NCI-H460 (cell line): ENCODE data around the gene GPC3. TPM values are rescaled to one million over a fixed set of nuclear protein-coding genes. Genes with fewer than 3 reads are reported as not detected.
"Not testable (repeated sequence)": the region's sequence is repeated elsewhere in the genome, so short reads cannot be mapped to it uniquely, and the experiment has no call there.

Source experiments
- DNase-seq: peaks from one replicate; pipeline ENCODE4 v3.0.0-alpha.2; 2016; ENCODE audit warnings: low read depth; ENCODE audit errors: extremely low read depth
- total RNA-seq: library from RNA; depleted of rRNA; stranded (reverse); fragments of >200 nt; shearing (Covaris generic); gene quantifications from 2 replicates; pipeline ENCODE4 v1.2.3, GENCODE V29; 2014

Gene GPC3
- total RNA-seq, 1 experiment from 2014 or later = not detected

- DNase-seq = no peak
Observed at GRCh38 chrX:133999031-133999705, 13.8 kb upstream of the GPC3 start.

- no peak for DNase-seq
Observed at GRCh38 chrX:133995759-133996158, 10.4 kb upstream of the GPC3 start.

GRCh38 chrX:133994576-133994975 lies 9.2 kb upstream of the GPC3 start:
- no peak for DNase-seq

GRCh38 chrX:133992882-133993281 lies 7.5 kb upstream of the GPC3 start:
- no peak for DNase-seq

DNA sequence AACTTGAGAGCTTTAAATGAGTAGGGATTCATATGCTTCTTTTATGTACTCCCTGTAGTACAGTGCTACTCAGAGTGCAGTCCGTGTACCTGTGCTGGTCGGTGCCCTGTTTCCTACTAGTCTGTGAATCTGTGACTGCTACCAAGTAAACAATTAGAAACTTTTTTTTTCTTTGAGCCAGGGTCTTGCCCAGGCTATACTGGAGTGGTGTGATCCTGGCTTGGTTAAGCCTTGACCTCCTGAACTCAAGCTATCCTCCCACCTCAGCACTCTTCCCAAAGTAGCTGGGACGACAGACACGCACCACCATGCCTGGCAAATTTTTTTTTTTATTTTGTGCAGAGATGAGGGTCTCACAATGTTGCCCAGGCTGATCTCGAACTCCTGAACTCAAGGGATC lies 6.4 kb upstream of the GPC3 start:
- no peak for DNase-seq

DNA sequence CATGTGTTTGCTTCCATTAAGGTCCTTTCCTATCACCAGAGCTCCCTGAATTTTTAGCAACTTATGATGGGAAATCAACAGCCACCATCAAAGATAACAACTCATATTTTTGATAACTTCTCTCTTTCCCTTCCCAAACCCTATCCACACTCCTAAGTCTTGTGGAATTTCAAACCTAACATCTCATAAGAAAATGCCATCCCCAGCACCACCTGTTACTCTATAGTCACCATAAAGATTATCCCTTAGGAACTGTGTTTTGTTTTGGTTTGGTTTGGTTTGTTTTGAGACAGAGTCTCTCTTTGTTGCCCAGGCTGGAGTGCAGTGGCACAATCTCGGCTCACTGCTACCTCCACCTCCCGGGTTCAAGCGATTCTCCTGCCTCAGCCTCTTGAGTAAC lies 5.7 kb upstream of the GPC3 start:
- DNase-seq = not testable (repeated sequence)

- DNase-seq = no peak
Observed at GRCh38 chrX:133989993-133990392, 4.6 kb upstream of the GPC3 start.

DNA sequence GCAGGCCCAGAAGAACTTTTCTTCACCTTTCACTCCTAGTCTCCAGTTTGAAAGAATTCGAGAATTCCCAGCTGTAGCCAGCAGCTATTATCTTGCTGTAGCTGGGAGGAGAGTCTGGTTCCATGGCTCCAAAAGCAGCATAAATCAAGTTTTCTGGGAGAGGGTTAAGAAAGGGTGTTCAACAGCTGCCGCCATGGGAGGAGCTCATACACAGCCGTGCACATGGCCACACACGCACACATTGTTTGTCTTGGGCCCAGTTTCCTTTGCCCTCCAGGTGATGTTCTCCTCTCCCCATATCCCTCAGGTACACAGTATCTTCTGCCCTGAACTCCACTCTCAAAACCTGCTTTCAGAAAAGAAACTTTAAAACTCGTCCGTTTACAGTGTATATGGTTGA lies 4.1 kb upstream of the GPC3 start:
- no peak for DNase-seq

GRCh38 chrX:133988010-133988409 lies 2.6 kb upstream of the GPC3 start:
- DNase-seq = no peak

- no peak for DNase-seq
Observed at GRCh38 chrX:133987188-133987587, 1.8 kb upstream of the GPC3 start.

DNA sequence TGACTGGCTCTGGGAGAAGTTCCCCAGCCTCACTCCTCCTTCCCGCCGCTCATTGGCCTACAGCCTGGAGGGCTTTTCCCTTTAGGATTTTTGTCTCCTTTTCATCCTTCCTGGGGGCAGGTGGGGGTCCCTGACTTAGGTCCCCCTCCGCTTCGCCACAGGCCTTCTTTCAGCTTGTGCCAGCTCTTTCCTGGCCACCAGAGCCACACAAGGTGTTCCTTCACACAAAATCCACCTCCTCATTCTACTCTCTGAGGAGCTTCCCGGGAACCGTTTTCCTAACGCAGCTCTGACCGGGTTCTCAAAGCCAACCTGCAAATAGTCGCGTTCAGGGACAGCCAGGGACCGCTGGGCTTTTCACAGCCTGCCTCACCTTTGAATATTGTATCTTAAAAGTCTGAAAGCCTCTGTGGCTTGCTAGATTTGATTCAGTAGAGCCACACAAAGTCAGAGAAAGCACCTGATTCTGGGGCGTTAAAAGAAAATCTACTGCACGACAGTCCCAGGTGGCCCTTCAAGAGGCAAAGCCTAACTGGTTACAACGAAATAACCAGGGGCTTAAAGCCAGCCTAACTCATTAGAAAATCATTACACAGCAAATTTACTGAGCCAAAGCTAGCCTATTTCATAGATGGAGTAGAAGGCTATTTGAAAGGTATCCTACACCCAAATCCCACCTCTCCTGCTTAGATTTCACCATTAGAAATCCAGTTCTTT lies 731 bp upstream of the GPC3 start:
- DNase-seq = no peak

GRCh38 chrX:133984857-133985163 lies 584 bp downstream of the GPC3 start:
- DNase-seq = no peak

DNA sequence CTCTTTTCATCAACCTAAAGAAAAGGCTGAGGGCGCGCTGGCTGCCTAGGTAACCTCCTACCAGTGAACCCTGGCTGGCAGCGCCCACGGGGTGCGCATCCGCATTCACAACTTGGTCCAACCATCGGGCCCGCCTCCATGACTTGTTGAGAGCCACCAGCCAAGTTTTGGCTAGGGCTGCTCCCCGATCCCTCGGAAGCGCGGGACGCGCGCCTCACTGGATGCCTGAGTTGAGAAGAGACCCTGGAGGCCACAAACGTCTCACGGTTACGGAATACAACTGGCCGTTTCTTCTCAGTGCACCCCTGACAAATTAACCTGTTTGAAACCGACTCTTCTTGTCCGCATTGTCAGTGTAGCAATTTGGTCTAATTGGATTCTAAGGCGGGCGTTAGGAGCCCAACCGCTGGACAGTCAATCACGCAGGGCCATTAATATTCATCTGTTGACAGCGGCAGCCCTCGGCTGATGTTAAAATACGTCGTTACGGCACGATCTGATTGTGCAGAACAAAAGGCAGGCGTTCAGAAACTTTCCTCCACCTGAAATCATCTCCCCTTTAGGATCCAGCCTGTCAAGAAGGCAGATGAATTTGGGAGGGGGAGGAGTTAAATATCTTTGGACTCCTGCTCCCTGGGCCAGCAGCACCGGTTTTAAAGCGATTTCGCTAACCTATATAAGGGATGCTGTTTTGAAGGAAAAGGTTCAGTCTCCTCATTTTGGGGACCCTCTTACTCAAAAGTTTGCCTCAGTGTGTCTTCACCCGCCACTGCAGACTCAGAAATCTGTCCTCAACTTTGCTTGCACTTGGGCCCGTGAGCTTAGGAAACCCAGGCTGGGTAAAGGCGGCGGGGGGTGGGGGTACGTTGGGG lies 1.2 kb downstream of the GPC3 start:
- DNase-seq = no peak

DNA sequence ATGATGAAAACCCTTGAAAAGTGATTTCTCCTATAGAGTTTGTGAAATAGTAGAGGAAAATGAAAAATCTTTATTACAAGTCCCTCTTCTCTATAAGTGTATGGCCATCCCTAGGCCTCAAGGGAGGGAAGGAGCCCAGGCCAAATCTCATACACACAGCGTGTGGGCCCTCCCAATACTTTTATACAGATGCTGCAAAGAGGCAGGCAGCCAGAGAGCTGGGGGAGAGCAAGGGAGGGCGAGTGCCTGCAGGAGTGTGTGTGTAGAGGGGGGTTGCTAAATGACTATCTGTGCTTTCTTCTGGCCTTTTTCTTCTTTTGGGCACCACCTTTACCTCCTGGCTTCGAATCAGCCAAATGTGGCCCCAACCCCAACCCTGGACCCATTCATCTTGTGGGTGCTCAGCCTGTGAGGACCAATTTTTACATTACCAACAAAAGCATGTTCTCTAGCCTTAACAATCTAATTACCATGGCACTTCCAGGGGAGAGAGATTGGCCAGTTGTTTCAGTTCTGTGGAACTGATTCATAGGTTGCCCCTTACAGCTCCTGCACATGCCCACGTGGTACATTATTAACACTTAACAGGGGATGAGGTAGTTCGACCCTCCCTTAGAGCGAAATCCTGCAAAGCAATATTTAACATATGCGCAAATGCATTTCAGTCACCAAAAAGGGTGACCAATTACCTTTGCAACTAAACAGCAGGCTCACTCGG lies 2.0 kb downstream of the GPC3 start:
- no peak for DNase-seq

- no peak for DNase-seq
Observed at GRCh38 chrX:133981924-133982323, 3.5 kb downstream of the GPC3 start.

DNA sequence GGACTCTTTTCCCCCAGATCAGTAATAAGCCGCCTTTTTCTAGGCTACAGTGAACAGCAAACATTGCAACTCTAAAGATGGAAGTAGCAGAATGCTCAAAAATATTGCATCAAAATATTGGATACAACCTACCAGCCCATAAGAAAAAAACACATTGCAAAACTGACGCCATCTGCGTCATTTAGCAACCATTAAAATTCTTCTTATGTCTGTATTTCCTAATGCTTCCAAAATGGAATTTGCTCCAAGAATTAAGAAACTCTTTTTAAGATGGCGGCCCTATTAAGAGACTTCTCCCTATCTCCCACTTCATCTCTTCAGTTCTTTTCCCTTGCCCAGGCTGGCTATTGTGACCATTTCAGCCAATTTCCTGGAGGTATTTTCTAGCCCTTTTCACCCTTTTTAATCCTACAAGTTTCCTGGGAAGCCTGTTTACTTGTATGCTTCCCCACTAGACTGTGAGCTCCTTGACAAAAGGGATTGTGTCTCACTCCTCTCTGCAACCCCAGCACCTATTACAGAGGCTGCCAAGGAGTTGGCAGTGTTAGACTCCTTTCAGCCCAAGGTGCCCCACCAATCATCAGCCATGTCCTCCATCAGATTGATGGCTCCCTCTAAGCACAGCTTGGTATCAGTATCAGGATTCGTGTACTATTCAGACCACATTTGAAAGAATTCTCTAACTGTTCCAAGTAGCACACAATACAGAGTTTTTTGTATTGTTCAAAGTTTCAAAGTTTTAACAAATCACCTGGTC lies 4.4 kb downstream of the GPC3 start:
- DNase-seq = no peak

- DNase-seq = no peak
Observed at GRCh38 chrX:133980406-133980805, 5.0 kb downstream of the GPC3 start.

DNA sequence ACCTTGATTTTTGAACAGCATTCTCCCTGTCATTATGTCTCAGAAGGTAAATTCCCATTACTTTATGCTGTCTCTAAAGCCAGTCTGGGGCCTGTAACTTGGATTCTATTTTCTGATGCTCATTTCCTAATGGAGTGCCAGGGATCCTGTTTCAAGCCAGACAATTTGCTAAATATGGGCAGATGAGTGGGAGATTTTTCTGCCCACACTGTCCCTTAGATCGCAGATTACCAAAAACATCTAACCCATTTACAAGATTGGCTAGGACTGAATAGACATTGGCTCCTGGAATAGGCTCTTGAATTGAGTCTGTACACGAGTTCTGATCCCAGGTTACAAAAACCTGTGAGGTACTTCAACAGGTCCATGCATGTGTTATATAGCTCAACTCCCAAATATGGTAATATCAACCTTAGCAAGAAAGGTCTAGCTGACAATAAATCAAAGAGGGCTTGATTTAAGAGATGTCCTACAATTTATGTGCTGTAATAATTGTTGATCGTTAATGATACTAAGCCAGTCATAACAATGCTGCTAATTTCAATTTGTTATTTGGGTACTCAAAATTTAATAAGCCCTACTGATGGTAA lies 5.7 kb downstream of the GPC3 start:
- no peak for DNase-seq

- no peak for DNase-seq
Observed at GRCh38 chrX:133973704-133974103, 11.7 kb downstream of the GPC3 start.

DNA sequence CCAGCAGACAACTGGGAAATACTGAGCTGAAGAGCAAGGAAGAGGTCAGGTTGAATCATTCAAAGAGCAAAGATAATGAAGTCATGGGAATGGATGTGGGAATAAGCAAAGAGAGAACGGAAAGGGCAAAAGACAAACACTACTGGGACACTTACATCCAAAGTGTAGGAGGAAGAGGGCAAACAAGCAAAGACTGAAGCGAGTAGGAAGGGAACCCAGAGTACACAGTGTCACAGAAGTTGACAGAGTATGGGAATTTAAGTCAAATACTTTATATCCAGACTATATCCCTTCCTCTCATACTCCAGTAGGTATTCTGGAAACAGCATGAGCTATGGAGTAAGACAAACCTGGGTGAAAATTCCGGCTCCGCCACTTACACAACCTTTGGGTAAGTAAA lies 12.5 kb downstream of the GPC3 start:
- no peak for DNase-seq
